Spleen (tissue), 11 donors: Measurements from ENCODE around the gene PPP1R16B. TPM values are rescaled to one million over a fixed set of nuclear protein-coding genes. Genes with fewer than 3 reads are reported as not detected.

Source experiments
- DNase-seq: peaks from one replicate; pipeline ENCODE4 v3.0.0-alpha.2; 2020
- H3K27ac ChIP-seq, 8 donors: fragments of 200-600 bp; sonication (generic) in 7 of 8; 1 replicate in 4 of 8; 2 replicates in 4 of 8; pipeline versions ENCODE4 v1.5.0 to v1.8.0; 2016 to 2021; ENCODE audit warnings: inconsistent platforms in 4 of 8, mild to moderate bottlenecking in 4 of 8, moderate library complexity in 1 of 8
- H3K27me3 ChIP-seq, 7 donors: fragments of 200-600 bp; sonication (generic) in 6 of 7; replicated peaks in 1 of 7; 1 replicate in 4 of 7; 2 replicates in 3 of 7; pipeline versions ENCODE4 v1.5.0 to v1.8.0; 2016 to 2021; ENCODE audit warnings: inconsistent platforms in 3 of 7, mild to moderate bottlenecking in 1 of 7
- H3K36me3 ChIP-seq, 6 donors: fragments of 200-600 bp; sonication (generic) in 5 of 6; 1 replicate in 4 of 6; 2 replicates in 2 of 6; pipeline versions ENCODE4 v1.5.0 to v1.8.0; 2016 to 2021; ENCODE audit warnings: inconsistent platforms in 2 of 6
- H3K4me1 ChIP-seq, 6 donors: fragments of 200-600 bp; sonication (generic) in 5 of 6; 1 replicate in 3 of 6; 2 replicates in 3 of 6; pipeline versions ENCODE4 v1.5.0 to v1.8.0; 2016 to 2021; ENCODE audit warnings: inconsistent platforms in 3 of 6
- H3K4me3 ChIP-seq, 8 donors: fragments of 200-600 bp; sonication (generic) in 7 of 8; 1 replicate in 4 of 8; 2 replicates in 4 of 8; pipeline versions ENCODE4 v1.5.0 to v1.8.0; 2016 to 2021; ENCODE audit warnings: inconsistent platforms in 4 of 8, mild to moderate bottlenecking in 4 of 8, moderate library complexity in 2 of 8
- H3K9me3 ChIP-seq, 8 donors: fragments of 200-600 bp; sonication (generic) in 7 of 8; 1 replicate in 4 of 8; 2 replicates in 4 of 8; pipeline versions ENCODE4 v1.5.0 to v1.8.0; 2016 to 2021; ENCODE audit warnings: inconsistent platforms in 4 of 8
- POLR2A ChIP-seq, 3 donors: fragments of 450-650 bp; IDR thresholded peaks; one replicate each; pipeline ENCODE4 v1.5.1; 2017; ENCODE audit warnings: antibody characterized with exemption in 3 of 3, mild to moderate bottlenecking in 1 of 3
- POLR2AphosphoS5 ChIP-seq, 3 donors: sonication (generic); formaldehyde crosslinking; IDR thresholded peaks; one replicate each; pipeline ENCODE4 v1.5.1; 2017; ENCODE audit warnings: antibody characterized with exemption in 3 of 3
- WGBS, 5 donors: extraction: QIAGEN DNeasy Blood & Tissue Kit in 3 of 5; methylation state at CpG; one replicate each; pipeline versions ENCODE4 v1.1.5 to v1.1.7; 2013 to 2018; 5-methylcytosine and 5-hydroxymethylcytosine counted together
- intact Hi-C: fragments of 100-400 bp; cut with DNase I; formaldehyde crosslinking; loops from one replicate; pipeline ENCODE4 v1.15.0; 2023; ENCODE audit warnings: low total_unique reads
- polyA plus RNA-seq, 3 donors: library from polyadenylated mRNA; stranded (reverse); fragments of 200-250 nt; gene quantifications; one replicate each; pipeline ENCODE4 v1.2.1, GENCODE V29; 2013
- total RNA-seq, 7 donors: library from RNA; depleted of rRNA in 3 of 7; stranded (reverse); fragments of >200 nt in 3 of 7; fragmentation: NEBNext Ultra II Directional in 4 of 7; extraction: Animal tissue kit (Norgen Biotek cat#: 25700) in 4 of 7; gene quantifications; one replicate each; pipeline versions ENCODE4 v1.1.0 to v1.2.1, GENCODE V29; 2016 to 2021
- TF ChIP-seq, protein P1 (sequence below), 11 experiments: fragments of 200-600 bp in 7 of 11; fragments of 450-650 bp in 4 of 11; sonication (generic) in 4 of 11; IDR thresholded peaks in 8 of 11; conservative IDR thresholded peaks in 3 of 11; 1 replicate in 7 of 11; 2 replicates in 4 of 11; pipeline versions ENCODE4 v1.4.0 to v1.8.0; 2016 to 2021; ENCODE audit warnings: antibody characterized with exemption in 11 of 11, inconsistent platforms in 4 of 11, mild to moderate bottlenecking in 1 of 11
- donor health status: healthy with polysubstance abuse.
- donor health status: DM: no; HTN: no; CAD: no; lungs with moderate emphysema.
- donor health status: DM: no; HTN: no; CAD: no.
- donor health status: Bipolar disorder and iron deficiency.
- donor health status: healthy.
- donor health status: DM: no; HTN: no; CAD: no.
- donor health status: DM: yes; HTN: yes; CAD: no.

The PPP1R16B gene
- total and polyA plus RNA-seq, 10 donors, result 16.0 to 66.0 (median 43.1) TPM

DNA sequence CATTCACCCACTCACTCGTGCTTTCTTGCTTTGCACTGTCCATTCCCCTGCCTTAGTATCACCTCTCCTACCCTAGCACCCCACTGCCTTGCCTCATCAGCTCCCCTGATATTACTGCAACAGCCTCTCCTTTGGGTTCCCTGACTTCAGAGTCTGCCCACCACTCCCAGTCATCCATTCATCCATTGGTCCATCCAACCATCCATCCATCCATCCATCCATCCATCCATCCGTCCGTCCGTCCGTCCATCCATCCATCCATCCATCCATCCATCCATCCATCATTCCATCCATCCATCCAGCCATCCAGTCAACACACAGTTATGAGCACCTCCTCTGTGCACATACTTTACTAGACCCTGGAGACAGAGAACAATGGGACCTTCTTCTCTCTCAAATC is 97.8 kb downstream of the PPP1R16B start:
- Histone ChIP-seq H3K27ac (no peak overlapping the region), H3K36me3 (peaks cover 6 to 100% (median 84%) of the 10 kb centered on the region in 6 donors), H3K4me3 (no peak overlapping the region), H3K27me3 (peaks cover 0 to 2% (median 0%) of the 10 kb centered on the region in 7 donors), H3K9me3 (peaks cover 0 to 15% (median 9%) of the 10 kb centered on the region in 8 donors), H3K4me1 (no peaks in the 10 kb centered on the region)
- peak; percentile 7 for DNase-seq
- intact Hi-C loops, result no loop called here
- WGBS, 5 donors, result 43 to 65% (median 49%) methylated on average over 5 of the region's 5 CpGs
- TF ChIP-seq POLR2A (IDR thresholded peaks at IDR 0.05) (no peak), POLR2AphosphoS5 (IDR thresholded peaks at IDR 0.05) (no peak)
- TF ChIP-seq, protein P1, sequence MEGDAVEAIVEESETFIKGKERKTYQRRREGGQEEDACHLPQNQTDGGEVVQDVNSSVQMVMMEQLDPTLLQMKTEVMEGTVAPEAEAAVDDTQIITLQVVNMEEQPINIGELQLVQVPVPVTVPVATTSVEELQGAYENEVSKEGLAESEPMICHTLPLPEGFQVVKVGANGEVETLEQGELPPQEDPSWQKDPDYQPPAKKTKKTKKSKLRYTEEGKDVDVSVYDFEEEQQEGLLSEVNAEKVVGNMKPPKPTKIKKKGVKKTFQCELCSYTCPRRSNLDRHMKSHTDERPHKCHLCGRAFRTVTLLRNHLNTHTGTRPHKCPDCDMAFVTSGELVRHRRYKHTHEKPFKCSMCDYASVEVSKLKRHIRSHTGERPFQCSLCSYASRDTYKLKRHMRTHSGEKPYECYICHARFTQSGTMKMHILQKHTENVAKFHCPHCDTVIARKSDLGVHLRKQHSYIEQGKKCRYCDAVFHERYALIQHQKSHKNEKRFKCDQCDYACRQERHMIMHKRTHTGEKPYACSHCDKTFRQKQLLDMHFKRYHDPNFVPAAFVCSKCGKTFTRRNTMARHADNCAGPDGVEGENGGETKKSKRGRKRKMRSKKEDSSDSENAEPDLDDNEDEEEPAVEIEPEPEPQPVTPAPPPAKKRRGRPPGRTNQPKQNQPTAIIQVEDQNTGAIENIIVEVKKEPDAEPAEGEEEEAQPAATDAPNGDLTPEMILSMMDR (IDR thresholded peaks at IDR 0.05 in 8 of 11, conservative IDR thresholded peaks at IDR 0.05 in 3 of 11), result no peak

DNA sequence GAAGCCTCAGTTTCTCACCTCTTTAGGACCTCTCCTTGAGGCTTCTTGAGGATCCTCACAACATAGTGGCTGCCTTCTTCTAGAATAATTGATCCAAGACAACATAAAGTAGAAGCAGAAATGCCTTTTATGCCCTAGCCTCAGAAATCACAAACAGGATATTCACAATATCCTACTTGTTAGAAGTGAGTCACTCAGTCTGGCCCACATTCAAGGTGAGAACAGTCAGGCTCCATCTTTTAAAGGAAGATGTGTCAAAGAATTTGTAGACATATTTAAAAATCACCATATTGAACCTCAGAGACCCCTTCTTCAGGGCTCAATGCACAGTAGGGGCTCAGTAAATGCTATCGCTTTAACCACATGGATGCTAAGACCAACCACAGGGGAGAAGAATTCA is 99.9 kb downstream of the PPP1R16B start:
- no peak overlapping the region for H3K4me3 ChIP-seq
- peaks cover 6 to 100% (median 90%) of the 10 kb centered on the region in 6 donors for H3K36me3 ChIP-seq
- peaks cover 0 to 2% (median 0%) of the 10 kb centered on the region in 7 donors for H3K27me3 ChIP-seq
- intact Hi-C loops, result no loop called here
- no peaks in the 10 kb centered on the region for H3K4me1 ChIP-seq
- WGBS, 5 donors, result 37 to 93% (median 66%) methylated on average over 1 of the region's 1 CpG
- TF ChIP-seq, protein P1 (IDR thresholded peaks at IDR 0.05 in 8 of 11, conservative IDR thresholded peaks at IDR 0.05 in 3 of 11), result no peak
- no peak for TF ChIP-seq POLR2A (IDR thresholded peaks at IDR 0.05)
- no peak for TF ChIP-seq POLR2AphosphoS5 (IDR thresholded peaks at IDR 0.05)
- DNase-seq, result no peak
- H3K27ac ChIP-seq, result no peak overlapping the region
- peaks cover 0 to 15% (median 9%) of the 10 kb centered on the region in 8 donors for H3K9me3 ChIP-seq

GRCh38 chr20:38907918-38908677 is 102.6 kb downstream of the PPP1R16B start:
- Histone ChIP-seq H3K9me3 (peaks cover 0 to 15% (median 9%) of the 10 kb centered on the region in 8 donors), H3K36me3 (peaks cover 0 to 100% (median 80%) of the 10 kb centered on the region in 6 donors), H3K27ac (no peak overlapping the region), H3K4me1 (no peaks in the 10 kb centered on the region), H3K4me3 (no peak overlapping the region), H3K27me3 (no peaks in the 10 kb centered on the region)
- WGBS, 5 donors, result 93 to 96% (median 96%) methylated on average over 7 to 13 of the region's 13 CpGs
- peak; percentile 59 for DNase-seq
- intact Hi-C loops, result no loop called here
- TF ChIP-seq POLR2A (IDR thresholded peaks at IDR 0.05) (no peak), POLR2AphosphoS5 (IDR thresholded peaks at IDR 0.05) (peak in 2 of 3 donors; percentile 17 to 29)
- TF ChIP-seq, protein P1 (IDR thresholded peaks at IDR 0.05 in 8 of 11, conservative IDR thresholded peaks at IDR 0.05 in 3 of 11), result no peak

DNA sequence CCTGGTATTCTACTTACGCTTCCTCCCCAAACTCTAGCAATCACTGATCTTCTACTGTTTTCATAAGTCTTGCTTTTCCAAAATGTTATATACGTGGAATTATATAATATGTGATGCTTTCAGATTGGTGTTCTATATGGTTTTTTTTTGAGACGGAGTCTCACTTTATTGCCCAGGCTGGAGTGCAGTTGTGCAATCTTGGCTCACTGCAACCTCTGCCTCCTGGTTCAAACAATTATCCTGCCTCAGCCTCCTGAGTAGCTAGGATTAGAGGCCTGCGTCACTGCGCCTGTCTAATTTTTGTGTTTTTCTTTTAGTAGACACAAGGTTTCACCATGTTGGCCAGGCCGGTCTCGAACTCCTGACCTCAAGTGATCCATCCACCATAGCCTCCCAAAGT is 109.9 kb downstream of the PPP1R16B start:
- no peak overlapping the region for H3K4me3 ChIP-seq
- peaks cover 0 to 100% (median 66%) of the 10 kb centered on the region in 6 donors for H3K36me3 ChIP-seq
- H3K9me3 ChIP-seq, result no peaks in the 10 kb centered on the region
- H3K4me1 ChIP-seq, result no peaks in the 10 kb centered on the region
- intact Hi-C loops, result no loop called here
- no peak overlapping the region for H3K27ac ChIP-seq
- no peak for TF ChIP-seq POLR2A (IDR thresholded peaks at IDR 0.05)
- TF ChIP-seq, protein P1 (IDR thresholded peaks at IDR 0.05 in 8 of 11, conservative IDR thresholded peaks at IDR 0.05 in 3 of 11), result no peak
- no peak for TF ChIP-seq POLR2AphosphoS5 (IDR thresholded peaks at IDR 0.05)
- 95 to 97% (median 97%) methylated on average over 7 of the region's 7 CpGs for WGBS, 5 donors
- no peaks in the 10 kb centered on the region for H3K27me3 ChIP-seq
- peak; percentile 12 for DNase-seq
